Ishikawa (cell line): ENCODE measurements around the gene EPB41L2.

ENCODE experiments used
- CEBPB ChIP-seq: IDR thresholded peaks from 2 replicates; pipeline ENCODE4 v1.6.1; 2012
- CREB1 ChIP-seq: IDR thresholded peaks from 2 replicates; pipeline ENCODE4 v1.6.1; 2012; ENCODE audit warnings: low read depth
- EGR1 ChIP-seq: IDR thresholded peaks from 2 replicates; pipeline ENCODE4 v1.6.1; 2012
- EP300 ChIP-seq: IDR thresholded peaks from 2 replicates; pipeline ENCODE4 v1.6.1; 2012; ENCODE audit warnings: borderline replicate concordance
- FOXM1 ChIP-seq: IDR thresholded peaks from 2 replicates; pipeline ENCODE4 v1.6.1; 2012; ENCODE audit warnings: low read depth, borderline replicate concordance
- MAX ChIP-seq: IDR thresholded peaks from 2 replicates; pipeline ENCODE4 v1.6.1; 2012
- NFIC ChIP-seq: IDR thresholded peaks from 2 replicates; pipeline ENCODE4 v1.6.1; 2012
- RAD21 ChIP-seq: IDR thresholded peaks from 2 replicates; pipeline ENCODE4 v1.6.1; 2012; ENCODE audit warnings: low read depth
- REST ChIP-seq: IDR thresholded peaks from 2 replicates; pipeline ENCODE4 v1.6.1; 2012; ENCODE audit warnings: low read depth, mild to moderate bottlenecking
- TAF1 ChIP-seq: IDR thresholded peaks from 2 replicates; pipeline ENCODE4 v1.6.1; 2012; ENCODE audit warnings: low read depth, mild to moderate bottlenecking
- TCF12 ChIP-seq: IDR thresholded peaks from 2 replicates; pipeline ENCODE4 v1.6.1; 2012; ENCODE audit warnings: low read depth
- TEAD4 ChIP-seq: IDR thresholded peaks from 2 replicates; pipeline ENCODE4 v1.6.1; 2012
- USF1 ChIP-seq: IDR thresholded peaks from 2 replicates; pipeline ENCODE4 v1.6.1; 2012
- YY1 ChIP-seq: IDR thresholded peaks from 2 replicates; pipeline ENCODE4 v1.6.1; 2012; ENCODE audit warnings: low read depth
- ZBTB7A ChIP-seq: IDR thresholded peaks from 2 replicates; pipeline ENCODE4 v1.6.1; 2012; ENCODE audit warnings: low read depth

EPB41L2 gene

GRCh38 chr6:130959951-130960350, 103.1 kb downstream of the EPB41L2 start:
- TF ChIP-seq FOXM1 (no peak), RAD21 (no peak), NFIC (no peak), YY1 (no peak), TCF12 (no peak), EGR1 (no peak)

GRCh38 chr6:130958468-130958867, 104.6 kb downstream of the EPB41L2 start:
- TF ChIP-seq TCF12: no peak
- no peak for TF ChIP-seq USF1
- TF ChIP-seq REST: no peak
- no peak for TF ChIP-seq TAF1
- TF ChIP-seq FOXM1: no peak
- TF ChIP-seq EP300: no peak
- no peak for TF ChIP-seq RAD21
- TF ChIP-seq EGR1: no peak
- TF ChIP-seq CREB1: no peak
- no peak for TF ChIP-seq YY1
- TF ChIP-seq ZBTB7A: no peak
- no peak for TF ChIP-seq MAX
- TF ChIP-seq NFIC: no peak
- no peak for TF ChIP-seq CEBPB
- no peak for TF ChIP-seq TEAD4

- TF ChIP-seq CREB1 (no peak), EP300 (no peak), NFIC (no peak), TAF1 (no peak), EGR1 (no peak), USF1 (no peak), REST (no peak), RAD21 (no peak), MAX (no peak), FOXM1 (no peak), TEAD4 (no peak), YY1 (no peak), ZBTB7A (no peak), CEBPB (no peak), TCF12 (no peak)
Observed at GRCh38 chr6:130955755-130956154, 107.3 kb downstream of the EPB41L2 start.

GRCh38 chr6:130949553-130949952, 113.5 kb downstream of the EPB41L2 start:
- TF ChIP-seq REST (no peak), TCF12 (no peak), ZBTB7A (no peak), USF1 (no peak), EP300 (no peak), CEBPB (no peak), FOXM1 (no peak), YY1 (no peak), CREB1 (no peak), RAD21 (no peak), TEAD4 (no peak), MAX (no peak), EGR1 (no peak), NFIC (no peak), TAF1 (no peak)
